ENCODE measurements around the gene NAP1L4.
"Not testable (repeated sequence)": the region's sequence is repeated elsewhere in the genome, so short reads cannot be mapped to it uniquely, and the experiment has no call there.

The NAP1L4 gene

GRCh38 chr11:2944530-2944929 is 47.6 kb downstream of the NAP1L4 start:
- no peak for TF ChIP-seq CTCF (IDR thresholded peaks at IDR 0.05; ENCODE audit: borderline replicate concordance, insufficient read depth, low read depth, low read length)
- H3K4me3 ChIP-seq (ENCODE audit: low read depth, low read length) = no peak overlapping the region

- no peak for TF ChIP-seq CTCF (IDR thresholded peaks at IDR 0.05; ENCODE audit: borderline replicate concordance, insufficient read depth, low read depth, low read length)
- H3K4me3 ChIP-seq (ENCODE audit: low read depth, low read length) = no peak overlapping the region
Observed at GRCh38 chr11:2943711-2944118, 48.4 kb downstream of the NAP1L4 start.

- TF ChIP-seq CTCF (IDR thresholded peaks at IDR 0.05; ENCODE audit: borderline replicate concordance, insufficient read depth, low read depth, low read length) = no peak
- H3K4me3 ChIP-seq (ENCODE audit: low read depth, low read length) = no peak overlapping the region
Observed at GRCh38 chr11:2942872-2943710, 49.0 kb downstream of the NAP1L4 start.

- no peak overlapping the region for H3K4me3 ChIP-seq (ENCODE audit: low read depth, low read length)
- no peak for TF ChIP-seq CTCF (IDR thresholded peaks at IDR 0.05; ENCODE audit: borderline replicate concordance, insufficient read depth, low read depth, low read length)
Observed at GRCh38 chr11:2942447-2942846, 49.7 kb downstream of the NAP1L4 start.

GRCh38 chr11:2940921-2941821 is 51.0 kb downstream of the NAP1L4 start:
- H3K4me3 ChIP-seq (ENCODE audit: low read depth, low read length) = no peak overlapping the region
- TF ChIP-seq CTCF (IDR thresholded peaks at IDR 0.05; ENCODE audit: borderline replicate concordance, insufficient read depth, low read depth, low read length) = no peak

- TF ChIP-seq CTCF (IDR thresholded peaks at IDR 0.05; ENCODE audit: borderline replicate concordance, insufficient read depth, low read depth, low read length) = no peak
- H3K4me3 ChIP-seq (ENCODE audit: low read depth, low read length) = no peak overlapping the region
Observed at GRCh38 chr11:2940147-2940920, 51.8 kb downstream of the NAP1L4 start.

GRCh38 chr11:2938458-2939418 is 53.4 kb downstream of the NAP1L4 start:
- H3K4me3 ChIP-seq (ENCODE audit: low read depth, low read length) = not testable (repeated sequence)

- H3K4me3 ChIP-seq (ENCODE audit: low read depth, low read length) = not testable (repeated sequence)
Observed at GRCh38 chr11:2937641-2938457, 54.3 kb downstream of the NAP1L4 start.
